Endometrium (tissue), 2 donors: ENCODE results near the gene RANBP10.

Experiments
- FAIRE-seq: peaks from 2 replicates; lab custom pipeline; 2012; peaks lifted over from hg19 to GRCh38; lab: Jason Lieb, UNC
- donor health status: control.
- donor health status: control.

The RANBP10 gene

GRCh38 chr16:67741118-67741517, 65.2 kb downstream of the RANBP10 start:
- no peak for FAIRE-seq

- FAIRE-seq, result no peak
These were observed 66.0 kb downstream of the RANBP10 start for GRCh38 chr16:67740391-67740790.

GRCh38 chr16:67736858-67737257, 69.5 kb downstream of the RANBP10 start:
- no peak for FAIRE-seq

- no peak for FAIRE-seq
These were observed 71.6 kb downstream of the RANBP10 start for GRCh38 chr16:67734731-67735201.

- no peak for FAIRE-seq
These were observed 72.5 kb downstream of the RANBP10 start for GRCh38 chr16:67733734-67734470.

GRCh38 chr16:67731753-67732095, 74.6 kb downstream of the RANBP10 start:
- no peak for FAIRE-seq

- FAIRE-seq, result no peak
These were observed 75.1 kb downstream of the RANBP10 start for GRCh38 chr16:67731071-67731752.

- FAIRE-seq, result no peak
These were observed 76.0 kb downstream of the RANBP10 start for GRCh38 chr16:67730326-67730725.

GRCh38 chr16:67729636-67730248, 76.6 kb downstream of the RANBP10 start:
- FAIRE-seq, result no peak

- FAIRE-seq, result no peak
These were observed 78.6 kb downstream of the RANBP10 start for GRCh38 chr16:67727521-67728485.

- no peak for FAIRE-seq
These were observed 80.0 kb downstream of the RANBP10 start for GRCh38 chr16:67726106-67727034.

- no peak for FAIRE-seq
These were observed 82.5 kb downstream of the RANBP10 start for GRCh38 chr16:67723911-67724305.

GRCh38 chr16:67723151-67723910, 83.0 kb downstream of the RANBP10 start:
- no peak for FAIRE-seq

- no peak for FAIRE-seq
These were observed 86.1 kb downstream of the RANBP10 start for GRCh38 chr16:67720236-67720635.

GRCh38 chr16:67719778-67720144, 86.6 kb downstream of the RANBP10 start:
- no peak for FAIRE-seq

GRCh38 chr16:67719048-67719777, 87.1 kb downstream of the RANBP10 start, which contains the start of gene GFOD2:
TSS of gene GFOD2 (minus strand) at chr16:67719316. CDS start at chr16:67685715, 33,601 bp downstream.
- FAIRE-seq, result no peak

GRCh38 chr16:67718668-67719047, 87.7 kb downstream of the RANBP10 start:
- no peak for FAIRE-seq

- no peak for FAIRE-seq
These were observed 90.3 kb downstream of the RANBP10 start for GRCh38 chr16:67716097-67716496.

- FAIRE-seq, result no peak
These were observed 91.8 kb downstream of the RANBP10 start for GRCh38 chr16:67714522-67714921.
